Naive thymus-derived CD8-positive, alpha-beta T cell (primary cell): ENCODE results near the gene ARL15. TPM values are rescaled to one million over a fixed set of nuclear protein-coding genes. Genes with fewer than 3 reads are reported as not detected.

ENCODE experiments used
- ATAC-seq, 2 donors: fragments of 150-1000 bp; cut with Tn5 transposase in 1 of 2; sonication (Bioruptor Pico), chemical (Tn5 transposase) in 1 of 2; 1 replicate in 1 of 2; 2 replicates in 1 of 2; pipeline ENCODE4 v1.10.0; 2021; ENCODE audit warnings: mild to moderate bottlenecking in 2 of 2, moderate library complexity in 2 of 2
- POLR2A ChIA-PET: fragments of 350-600 bp; sonication (Branson Sonifier 250); formaldehyde crosslinking; loops from one replicate; lab custom pipeline; 2021; ENCODE audit warnings: antibody characterized with exemption; lab: Charles Lee
- DNase-seq, 10 donors: peaks; one replicate each; pipeline versions ENCODE4 v3.0.0 to v3.0.0-alpha.2; 2020 to 2022
- H3K27ac Mint-ChIP-seq, 10 donors: one replicate each; pipeline ENCODE4 v1.8.0; 2020 to 2022; ENCODE audit warnings: mild to moderate bottlenecking in 10 of 10, mixed read lengths in 10 of 10, moderate library complexity in 4 of 10, inconsistent platforms in 1 of 10
- H3K27me3 Mint-ChIP-seq, 5 donors: one replicate each; pipeline ENCODE4 v1.8.0; 2021 to 2022; ENCODE audit warnings: mixed read lengths in 5 of 5
- H3K36me3 Mint-ChIP-seq, 3 donors: one replicate each; pipeline ENCODE4 v1.8.0; 2020 to 2022; ENCODE audit warnings: mixed read lengths in 3 of 3, mild to moderate bottlenecking in 2 of 3, inconsistent platforms in 1 of 3
- H3K4me1 Mint-ChIP-seq, 4 donors: one replicate each; pipeline ENCODE4 v1.8.0; 2021 to 2022; ENCODE audit warnings: mixed read lengths in 4 of 4
- H3K4me3 Mint-ChIP-seq, 10 donors: one replicate each; pipeline ENCODE4 v1.8.0; 2020 to 2022; ENCODE audit warnings: mild to moderate bottlenecking in 10 of 10, mixed read lengths in 10 of 10, moderate library complexity in 6 of 10, inconsistent platforms in 1 of 10
- H3K9me3 Mint-ChIP-seq, 9 donors: one replicate each; pipeline ENCODE4 v1.8.0; 2020 to 2022; ENCODE audit warnings: mixed read lengths in 9 of 9, mild to moderate bottlenecking in 3 of 9, inconsistent platforms in 1 of 9, moderate library complexity in 1 of 9
- polyA plus RNA-seq, 3 donors: library from polyadenylated mRNA; unstranded; fragments of 300-500 nt; fragmentation: Illumina TruSeq; gene quantifications; one replicate each; pipeline ENCODE4 v1.2.3, GENCODE V29; 2021
- total RNA-seq, 8 experiments: library from RNA in 2 of 8; stranded (reverse) in 2 of 8; gene quantifications; one replicate each; pipeline ENCODE4 v1.2.3 and lab custom pipeline; 2021 to 2026

Gene ARL15
- total and polyA plus RNA-seq, 5 experiments from 2014 or later = 9.9 to 15.2 (median 12.4) TPM

DNA sequence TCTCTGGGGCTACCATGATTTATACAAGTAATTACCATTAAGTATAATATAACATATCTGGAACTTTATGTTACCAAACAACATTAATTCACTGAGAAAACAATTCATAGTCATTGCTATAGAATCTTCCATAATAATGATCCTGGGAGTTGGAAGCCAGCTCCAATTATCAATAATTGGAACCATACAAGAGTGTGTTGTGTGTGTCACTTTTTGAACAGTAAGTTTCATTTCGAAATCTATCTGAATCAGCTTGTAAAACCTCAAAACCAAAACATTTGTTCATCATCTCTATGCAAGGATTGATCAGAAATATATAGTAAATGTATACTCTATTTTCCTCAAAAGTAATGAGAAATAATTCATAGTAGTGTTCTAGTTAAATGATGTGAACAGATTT is 348.1 kb downstream of the ARL15 start:
- H3K36me3 Mint-ChIP-seq = peaks cover 25 to 53% (median 26%) of the 10 kb centered on the region in 3 donors
- POLR2A ChIA-PET = no interaction called here
- no peak for ATAC-seq

DNA sequence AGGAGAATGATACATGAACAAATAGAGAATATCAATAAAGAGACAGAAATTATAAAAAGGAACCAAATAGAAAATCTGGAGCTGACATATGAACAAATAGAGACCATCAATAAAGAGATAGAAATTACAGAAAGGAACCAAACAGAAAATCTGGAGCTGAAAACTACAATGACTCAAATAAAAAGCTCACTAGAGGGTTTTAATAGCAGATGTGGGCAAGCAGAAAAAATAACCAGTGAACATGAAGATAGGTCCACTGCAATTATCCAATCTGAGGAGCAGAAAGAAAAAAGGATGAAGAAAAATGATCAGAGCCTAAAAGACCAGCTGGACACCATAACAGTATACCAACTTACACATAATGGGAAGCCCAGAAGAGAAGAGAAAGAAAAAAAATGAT is 353.7 kb downstream of the ARL15 start:
- no peak overlapping the region for H3K27ac Mint-ChIP-seq
- POLR2A ChIA-PET = no interaction called here
- peaks cover 27 to 54% (median 34%) of the 10 kb centered on the region in 3 donors for H3K36me3 Mint-ChIP-seq
- no peak overlapping the region for H3K4me3 Mint-ChIP-seq
- H3K9me3 Mint-ChIP-seq = peaks cover 15 to 35% (median 27%) of the 10 kb centered on the region in 9 donors
- ATAC-seq (no peak), DNase-seq (no peak)
- H3K4me1 Mint-ChIP-seq = peaks cover 0 to 7% (median under 1%) of the 10 kb centered on the region in 4 donors
- no peaks in the 10 kb centered on the region for H3K27me3 Mint-ChIP-seq

More for the DNA sequence above, 348.1 kb downstream of the ARL15 start:
- Mint-ChIP-seq H3K9me3 (peaks cover 10 to 21% (median 16%) of the 10 kb centered on the region in 9 donors), H3K4me1 (no peaks in the 10 kb centered on the region), H3K27ac (no peak overlapping the region), H3K27me3 (no peaks in the 10 kb centered on the region), H3K4me3 (no peak overlapping the region)
- DNase-seq = no peak

GRCh38 chr5:53956196-53956595 is 354.2 kb downstream of the ARL15 start:
- POLR2A ChIA-PET = no interaction called here
- H3K27ac Mint-ChIP-seq = no peak overlapping the region
- peaks cover 15 to 35% (median 27%) of the 10 kb centered on the region in 9 donors for H3K9me3 Mint-ChIP-seq
- H3K27me3 Mint-ChIP-seq = no peaks in the 10 kb centered on the region
- H3K4me1 Mint-ChIP-seq = peaks cover 0 to 7% (median under 1%) of the 10 kb centered on the region in 4 donors
- no peak for DNase-seq
- peaks cover 28 to 52% (median 34%) of the 10 kb centered on the region in 3 donors for H3K36me3 Mint-ChIP-seq
- no peak for ATAC-seq
- H3K4me3 Mint-ChIP-seq = no peak overlapping the region

GRCh38 chr5:53950621-53951020 is 359.8 kb downstream of the ARL15 start:
- POLR2A ChIA-PET = no interaction called here
- H3K27ac Mint-ChIP-seq = no peak overlapping the region

DNA sequence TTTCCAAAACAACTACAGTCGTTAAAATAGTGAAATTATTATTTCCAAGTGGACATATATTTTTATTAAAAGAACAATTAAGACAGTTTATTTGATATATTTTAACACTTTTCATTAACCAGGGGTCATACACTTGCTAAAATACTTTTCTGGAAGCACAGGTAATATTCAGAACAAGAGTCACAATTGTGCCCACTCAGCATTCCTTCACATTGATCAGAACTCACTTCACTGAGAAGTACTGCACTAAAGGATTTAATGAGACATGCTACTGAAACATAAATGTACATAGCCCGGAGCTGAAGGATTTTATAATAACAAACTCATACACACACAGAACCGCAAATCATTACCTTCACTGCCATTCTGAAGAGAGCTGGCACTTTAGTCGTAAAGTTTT is 361.8 kb downstream of the ARL15 start:
- DNase-seq (no peak), ATAC-seq (no peak)
- Mint-ChIP-seq H3K4me1 (peaks cover 0 to 6% (median 2%) of the 10 kb centered on the region in 4 donors), H3K9me3 (peaks cover 0 to 2% (median 0%) of the 10 kb centered on the region in 9 donors), H3K4me3 (no peak overlapping the region), H3K27ac (no peak overlapping the region), H3K36me3 (peaks cover 20 to 28% (median 22%) of the 10 kb centered on the region in 3 donors), H3K27me3 (no peaks in the 10 kb centered on the region)
- POLR2A ChIA-PET = no interaction called here

More at GRCh38 chr5:53950621-53951020, 359.8 kb downstream of the ARL15 start:
- Mint-ChIP-seq H3K9me3 (peaks cover 0 to 3% (median 0%) of the 10 kb centered on the region in 9 donors), H3K4me3 (no peak overlapping the region), H3K27me3 (no peaks in the 10 kb centered on the region), H3K36me3 (peaks cover 10 to 24% (median 15%) of the 10 kb centered on the region in 3 donors), H3K4me1 (peaks cover 0 to 6% (median 2%) of the 10 kb centered on the region in 4 donors)
- DNase-seq (no peak), ATAC-seq (no peak)

- no peak for DNase-seq
- no peak overlapping the region for H3K4me3 Mint-ChIP-seq
- no peak overlapping the region for H3K27ac Mint-ChIP-seq
- peaks cover 0 to 12% (median 0%) of the 10 kb centered on the region in 9 donors for H3K9me3 Mint-ChIP-seq
- no peak for ATAC-seq
- H3K36me3 Mint-ChIP-seq = peaks cover 31 to 46% (median 37%) of the 10 kb centered on the region in 3 donors
- H3K27me3 Mint-ChIP-seq = no peaks in the 10 kb centered on the region
- H3K4me1 Mint-ChIP-seq = peaks cover 0 to 6% (median 2%) of the 10 kb centered on the region in 4 donors
- POLR2A ChIA-PET = no interaction called here
These were observed 363.8 kb downstream of the ARL15 start for GRCh38 chr5:53946405-53947100.

GRCh38 chr5:53944981-53945380 is 365.4 kb downstream of the ARL15 start:
- no peaks in the 10 kb centered on the region for H3K27me3 Mint-ChIP-seq
- no peak overlapping the region for H3K4me3 Mint-ChIP-seq
- peaks cover 0 to 14% (median 0%) of the 10 kb centered on the region in 9 donors for H3K9me3 Mint-ChIP-seq
- no peak for DNase-seq
- no peak overlapping the region for H3K27ac Mint-ChIP-seq
- H3K36me3 Mint-ChIP-seq = peaks cover 26 to 53% (median 40%) of the 10 kb centered on the region in 3 donors
- ATAC-seq = no peak
- H3K4me1 Mint-ChIP-seq = peaks cover 0 to 6% (median 2%) of the 10 kb centered on the region in 4 donors
- POLR2A ChIA-PET = no interaction called here

GRCh38 chr5:53943938-53944337 is 366.4 kb downstream of the ARL15 start:
- Mint-ChIP-seq H3K36me3 (peaks cover 26 to 57% (median 45%) of the 10 kb centered on the region in 3 donors), H3K4me3 (no peak overlapping the region), H3K27me3 (no peaks in the 10 kb centered on the region), H3K4me1 (peaks cover 0 to 6% (median 2%) of the 10 kb centered on the region in 4 donors), H3K9me3 (peaks cover 0 to 14% (median 0%) of the 10 kb centered on the region in 9 donors), H3K27ac (no peak overlapping the region)
- ATAC-seq = no peak
- POLR2A ChIA-PET = no interaction called here
- no peak for DNase-seq

DNA sequence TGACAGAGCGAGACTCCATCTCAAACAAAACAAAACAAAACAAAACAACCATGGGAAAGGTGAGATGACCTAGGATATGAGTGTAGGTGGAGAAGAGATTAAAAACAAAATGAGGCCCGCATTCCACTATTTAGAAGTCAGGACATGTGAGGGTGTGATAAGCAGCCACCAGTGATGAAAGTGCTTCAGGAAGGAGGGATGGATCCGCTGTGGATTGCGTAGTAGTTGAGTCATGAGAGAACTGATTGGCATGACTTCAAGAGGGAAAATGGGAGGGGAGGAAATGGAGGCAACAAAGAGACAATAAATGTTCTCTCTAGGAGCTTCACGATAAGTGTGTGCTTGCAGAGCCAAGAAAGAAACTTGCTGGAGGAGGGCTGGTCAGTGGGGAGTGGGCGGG is 367.6 kb downstream of the ARL15 start:
- peaks cover 0 to 14% (median 0%) of the 10 kb centered on the region in 9 donors for H3K9me3 Mint-ChIP-seq
- H3K27me3 Mint-ChIP-seq = no peaks in the 10 kb centered on the region
- peaks cover 26 to 63% (median 53%) of the 10 kb centered on the region in 3 donors for H3K36me3 Mint-ChIP-seq
- no peak overlapping the region for H3K27ac Mint-ChIP-seq
- DNase-seq (no peak), ATAC-seq (no peak)
- H3K4me3 Mint-ChIP-seq = no peak overlapping the region
- H3K4me1 Mint-ChIP-seq = peaks cover 0 to 6% (median 2%) of the 10 kb centered on the region in 4 donors
- POLR2A ChIA-PET = no interaction called here

DNA sequence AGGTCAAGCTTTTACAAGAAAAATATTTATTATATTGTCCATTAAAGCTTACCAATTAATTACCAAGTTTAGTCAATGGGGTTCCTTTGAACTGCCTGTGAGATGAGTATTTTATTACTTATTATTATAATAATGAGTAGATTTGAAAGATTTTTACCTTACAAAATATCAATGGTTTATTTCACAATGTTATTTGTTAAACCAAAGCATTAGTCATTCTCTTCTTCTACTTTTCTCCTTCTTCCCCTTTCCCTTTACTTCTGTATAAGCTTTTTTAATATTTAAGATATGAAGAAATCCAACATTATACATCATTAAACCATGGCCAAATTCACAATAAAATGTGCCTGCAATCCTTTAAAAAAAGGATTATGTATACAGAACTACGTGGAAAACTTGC is 369.5 kb downstream of the ARL15 start:
- DNase-seq = no peak
- POLR2A ChIA-PET = no interaction called here
- ATAC-seq = no peak
- Mint-ChIP-seq H3K9me3 (peaks cover 0 to 14% (median 0%) of the 10 kb centered on the region in 9 donors), H3K36me3 (peaks cover 20 to 56% (median 50%) of the 10 kb centered on the region in 3 donors), H3K4me3 (no peak overlapping the region), H3K27ac (no peak overlapping the region), H3K27me3 (no peaks in the 10 kb centered on the region), H3K4me1 (no peaks in the 10 kb centered on the region)

DNA sequence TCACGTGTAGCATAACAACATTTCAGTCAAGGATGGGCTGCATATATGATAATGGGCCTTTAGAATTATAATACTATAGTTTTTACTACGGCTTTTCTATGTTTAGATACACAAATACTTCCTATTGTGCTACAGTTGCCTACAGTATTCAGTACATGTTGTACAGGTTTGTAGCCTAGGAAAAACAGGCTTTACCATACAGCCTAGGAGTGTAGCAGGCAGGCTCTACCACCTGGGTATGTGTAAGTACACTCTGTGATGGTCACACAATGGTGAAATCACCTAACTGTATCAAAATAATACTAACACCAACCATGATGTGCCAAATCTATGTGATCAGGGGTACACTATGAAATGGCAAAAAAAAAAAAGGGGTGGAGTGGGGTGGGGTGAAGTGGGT is 372.9 kb downstream of the ARL15 start:
- ATAC-seq (no peak), DNase-seq (no peak)
- POLR2A ChIA-PET = no interaction called here
- Mint-ChIP-seq H3K9me3 (peaks cover 0 to 11% (median 0%) of the 10 kb centered on the region in 9 donors), H3K36me3 (peaks cover 0 to 38% (median 32%) of the 10 kb centered on the region in 3 donors), H3K27ac (no peak overlapping the region), H3K4me1 (peaks cover 0 to 2% (median 0%) of the 10 kb centered on the region in 4 donors), H3K27me3 (no peaks in the 10 kb centered on the region), H3K4me3 (no peak overlapping the region)

DNA sequence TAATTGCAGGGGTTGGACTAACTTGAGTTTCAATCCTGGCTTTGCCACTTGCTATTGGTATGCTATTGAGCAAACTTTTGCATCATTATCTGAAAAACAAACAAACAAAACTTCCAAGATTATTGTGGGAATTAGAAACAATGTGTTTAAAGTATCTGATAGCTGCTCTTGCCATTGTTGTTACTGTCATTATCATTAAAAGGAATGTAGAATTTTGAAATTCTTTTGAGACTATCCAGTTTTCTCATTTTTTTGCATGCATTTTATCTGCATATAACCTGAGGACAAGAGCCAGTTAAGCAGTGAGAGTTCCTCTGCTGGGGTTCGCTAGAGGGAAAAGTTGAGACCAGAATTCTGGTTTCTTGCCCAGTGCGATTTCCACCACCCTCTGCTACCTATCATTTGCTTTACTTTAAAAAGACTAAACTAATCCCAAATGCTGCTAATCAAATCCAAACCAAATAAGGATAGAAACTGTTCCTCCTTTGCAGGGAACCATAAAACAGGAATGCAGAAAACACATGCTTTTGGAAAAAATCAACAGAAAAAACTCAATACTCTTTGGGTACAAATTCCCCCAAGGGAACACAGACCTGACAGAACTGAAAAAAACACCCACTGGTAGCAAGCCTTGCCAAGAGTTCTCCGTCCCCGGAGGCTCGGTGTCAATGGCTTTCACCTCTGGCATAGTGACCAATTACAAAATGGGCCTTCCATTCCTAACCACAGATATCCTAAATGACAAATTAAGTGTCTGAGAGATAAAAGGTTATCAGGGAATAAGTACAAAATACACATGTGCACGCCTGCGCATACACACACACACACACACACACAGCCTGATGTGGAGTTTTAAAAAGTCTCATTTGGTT is 373.7 kb downstream of the ARL15 start:
- ATAC-seq = no peak
- Mint-ChIP-seq H3K4me3 (no peak overlapping the region), H3K27ac (no peak overlapping the region), H3K36me3 (peaks cover 0 to 33% (median 25%) of the 10 kb centered on the region in 3 donors), H3K4me1 (peaks cover 0 to 2% (median 0%) of the 10 kb centered on the region in 4 donors), H3K9me3 (peaks cover 0 to 3% (median 0%) of the 10 kb centered on the region in 9 donors), H3K27me3 (no peaks in the 10 kb centered on the region)
- POLR2A ChIA-PET = no interaction called here
- no peak for DNase-seq
